HT1080 (cell line): ENCODE measurements around the gene KLHL26. TPM values are rescaled to one million over a fixed set of nuclear protein-coding genes. Genes with fewer than 3 reads are reported as not detected.

ENCODE experiments used
- DNase-seq: peaks from one replicate; pipeline ENCODE4 v3.0.0-alpha.2; 2015; ENCODE audit warnings: low read depth
- total RNA-seq: library from RNA; depleted of rRNA; stranded (reverse); fragments of >200 nt; shearing (Covaris generic); gene quantifications from 2 replicates; pipeline ENCODE4 v1.2.3, GENCODE V29; 2014

The KLHL26 gene
- total RNA-seq, 1 experiment from 2014 or later: 5.7 TPM

- no peak for DNase-seq
These were observed 11.0 kb downstream of the KLHL26 start for GRCh38 chr19:18647807-18648206.

- DNase-seq: no peak
These were observed 12.1 kb downstream of the KLHL26 start for GRCh38 chr19:18648973-18649315.

GRCh38 chr19:18649371-18650020 is 12.7 kb downstream of the KLHL26 start:
- DNase-seq: no peak

GRCh38 chr19:18650021-18650390 is 13.2 kb downstream of the KLHL26 start:
- no peak for DNase-seq

- DNase-seq: no peak
These were observed 13.7 kb downstream of the KLHL26 start for GRCh38 chr19:18650468-18651041.

- DNase-seq: no peak
These were observed 14.5 kb downstream of the KLHL26 start for GRCh38 chr19:18651300-18651699.

GRCh38 chr19:18651733-18652132 is 14.9 kb downstream of the KLHL26 start:
- DNase-seq: no peak

GRCh38 chr19:18653853-18654252 is 17.0 kb downstream of the KLHL26 start:
- no peak for DNase-seq

- no peak for DNase-seq
These were observed 17.6 kb downstream of the KLHL26 start for GRCh38 chr19:18654469-18654868.

GRCh38 chr19:18655173-18655844 is 18.5 kb downstream of the KLHL26 start:
- no peak for DNase-seq

- DNase-seq: no peak
These were observed 19.7 kb downstream of the KLHL26 start for GRCh38 chr19:18656337-18657086.

- DNase-seq: peak; percentile 50
These were observed 20.9 kb downstream of the KLHL26 start for GRCh38 chr19:18657590-18658365.

GRCh38 chr19:18658366-18658855 is 21.6 kb downstream of the KLHL26 start:
- no peak for DNase-seq

- DNase-seq: no peak
These were observed 22.6 kb downstream of the KLHL26 start for GRCh38 chr19:18659281-18660050.

- DNase-seq: peak; percentile 72
These were observed 23.5 kb downstream of the KLHL26 start for GRCh38 chr19:18660051-18660910.

- DNase-seq: no peak
These were observed 24.3 kb downstream of the KLHL26 start for GRCh38 chr19:18660939-18661670.

GRCh38 chr19:18662972-18663732 is 26.3 kb downstream of the KLHL26 start:
- DNase-seq: no peak

GRCh38 chr19:18663940-18664530 is 27.2 kb downstream of the KLHL26 start:
- DNase-seq: no peak
